Muscle of arm (tissue), 12 donors: ENCODE data around the gene C20orf96. TPM values are rescaled to one million over a fixed set of nuclear protein-coding genes. Genes with fewer than 3 reads are reported as not detected.

ENCODE experiments used
- DNase-seq: peaks from one replicate; pipeline ENCODE4 v3.0.0-alpha.2; 2013
- polyA plus RNA-seq, 12 donors: library from polyadenylated mRNA; unstranded; fragments of 120-200 nt; gene quantifications; one replicate each; pipeline ENCODE4 v1.2.1, GENCODE V29; 2013; ENCODE audit not compliant: insufficient read length in 12 of 12

Gene C20orf96
- polyA plus RNA-seq, 12 donors = 8.2 to 18.4 (median 11.2) TPM; not detected in 1

DNA sequence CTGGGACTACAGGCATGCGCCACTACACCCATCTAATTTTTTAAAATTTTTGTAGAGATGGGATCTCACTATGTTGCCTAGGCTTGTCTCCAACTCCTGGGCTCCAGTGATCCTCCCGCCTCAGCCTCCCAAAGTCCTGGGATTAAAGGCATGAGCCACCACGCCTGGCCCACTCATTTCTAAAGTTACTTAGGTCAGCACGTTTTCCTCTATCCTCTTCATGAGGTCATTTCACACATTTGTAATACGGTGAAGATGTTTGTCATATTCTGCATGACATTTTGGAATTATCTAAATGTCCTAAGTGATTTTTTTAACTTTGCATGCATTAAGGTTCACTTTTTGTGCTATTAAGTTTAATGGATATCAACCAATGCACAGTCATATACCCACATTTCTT lies 22.9 kb upstream of the C20orf96 start:
- no peak for DNase-seq

DNA sequence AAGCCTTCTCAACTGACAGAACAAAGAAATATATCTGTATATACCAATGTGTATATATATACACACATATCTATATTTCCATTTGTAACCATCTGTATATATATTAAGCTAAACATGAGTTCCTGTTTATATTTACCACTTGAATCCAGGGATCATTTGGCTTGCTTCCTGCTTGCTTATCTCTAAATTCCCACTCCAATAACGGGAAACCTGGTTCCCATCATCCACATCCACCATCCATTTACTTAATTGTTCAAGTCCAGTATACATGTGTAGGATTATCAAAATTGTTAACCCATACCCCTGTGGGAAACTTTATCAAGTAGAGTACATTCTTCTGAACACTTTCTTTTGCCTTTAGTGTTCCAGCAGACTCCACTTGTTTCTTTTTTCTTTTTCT lies 22.3 kb upstream of the C20orf96 start:
- no peak for DNase-seq

DNA sequence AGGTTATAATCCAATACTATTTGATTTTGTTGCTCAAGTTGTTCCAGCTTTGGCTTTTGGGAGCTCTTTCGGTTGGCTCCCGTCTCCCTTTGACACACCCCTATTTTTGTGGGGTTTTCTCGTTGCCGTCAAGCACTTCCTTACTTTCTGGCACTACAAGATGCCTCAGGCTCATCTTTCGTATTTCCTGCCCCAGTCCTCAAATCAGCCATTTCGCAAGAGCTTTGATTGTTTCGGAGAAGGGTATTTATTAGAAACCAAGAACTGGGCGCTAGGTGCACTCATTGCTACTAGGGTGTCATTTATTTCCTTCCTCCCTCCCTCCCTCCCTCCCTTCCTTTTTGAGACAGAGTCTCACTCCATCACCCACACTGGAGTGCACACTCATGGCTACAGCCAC lies 21.5 kb upstream of the C20orf96 start:
- DNase-seq = no peak

DNA sequence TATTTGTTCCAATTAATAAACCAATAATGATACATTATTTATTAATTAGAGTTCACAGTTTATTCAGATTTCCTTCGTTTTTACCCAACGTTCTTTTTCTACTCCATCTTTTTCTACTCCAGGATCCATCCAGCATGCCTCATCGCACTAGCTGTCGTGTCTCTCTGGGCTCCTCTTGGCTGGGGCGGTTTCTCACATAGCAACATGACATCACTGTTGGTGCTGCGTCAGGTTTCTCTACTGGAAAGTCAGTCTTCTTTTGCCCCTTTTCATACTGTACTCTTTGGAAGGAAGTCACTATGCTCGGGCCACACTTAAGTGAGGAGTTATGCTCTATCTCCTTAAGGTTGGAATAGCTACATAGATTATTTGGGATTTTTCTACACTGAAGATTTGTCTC lies 21.1 kb upstream of the C20orf96 start:
- no peak for DNase-seq

DNA sequence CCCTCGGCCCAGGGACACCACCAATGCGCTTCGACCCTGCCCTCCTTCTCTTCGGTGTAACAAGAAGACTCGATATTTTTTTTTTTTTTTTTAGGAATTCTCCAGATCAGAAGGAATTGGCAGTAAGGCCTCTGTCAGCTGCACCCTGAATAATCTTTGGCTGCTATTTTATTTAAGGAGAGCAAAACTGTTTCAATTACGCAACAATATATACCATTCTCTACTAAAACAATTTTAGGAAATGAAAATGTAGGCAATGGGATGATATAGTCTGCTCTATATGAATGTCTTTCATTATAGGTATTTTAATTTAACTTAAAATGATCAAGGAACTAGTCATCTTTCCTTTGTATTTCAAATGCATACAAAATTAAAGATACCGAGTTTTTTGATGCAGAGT lies 20.1 kb upstream of the C20orf96 start:
- DNase-seq = no peak

DNA sequence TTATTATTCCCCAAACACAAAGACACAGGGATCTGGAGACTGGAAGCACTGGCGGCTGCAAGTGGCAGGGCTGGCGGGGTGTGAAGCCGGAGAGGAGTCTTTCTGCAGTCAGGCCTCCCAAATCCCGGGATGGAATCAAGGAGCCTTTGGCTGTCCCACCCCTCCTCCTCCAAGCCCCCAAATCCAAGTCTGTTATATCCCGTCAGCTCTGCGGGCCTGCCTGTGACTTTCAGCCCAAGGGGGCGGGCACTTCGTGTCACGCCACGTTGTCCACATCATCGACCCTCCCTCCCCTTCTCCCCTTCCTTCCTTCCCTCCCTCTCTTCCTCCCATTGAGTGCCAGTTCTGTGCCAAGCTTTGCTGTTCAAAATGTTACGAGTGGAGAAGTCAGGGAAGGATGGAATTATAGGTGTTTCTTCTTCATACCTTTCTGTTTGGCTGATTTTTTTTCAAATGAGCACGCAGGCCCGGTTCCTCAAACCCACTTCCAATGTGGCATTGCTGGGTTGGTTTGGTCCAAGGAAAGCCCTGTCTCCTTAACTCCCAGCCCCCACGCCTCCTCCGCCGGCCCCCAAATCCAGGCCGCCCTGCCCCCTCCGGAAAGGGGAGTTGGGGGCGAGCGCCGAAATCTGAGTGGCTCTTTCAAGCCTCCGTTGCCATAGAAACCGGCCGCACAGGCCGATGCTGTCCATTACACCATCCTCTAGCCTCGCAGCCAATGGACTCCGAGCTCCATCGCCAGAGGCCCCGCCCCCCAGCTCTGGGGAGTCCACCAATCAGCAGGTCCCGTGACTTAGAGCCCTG lies 19.5 kb upstream of the C20orf96 start:
- peak; percentile 99 for DNase-seq

DNA sequence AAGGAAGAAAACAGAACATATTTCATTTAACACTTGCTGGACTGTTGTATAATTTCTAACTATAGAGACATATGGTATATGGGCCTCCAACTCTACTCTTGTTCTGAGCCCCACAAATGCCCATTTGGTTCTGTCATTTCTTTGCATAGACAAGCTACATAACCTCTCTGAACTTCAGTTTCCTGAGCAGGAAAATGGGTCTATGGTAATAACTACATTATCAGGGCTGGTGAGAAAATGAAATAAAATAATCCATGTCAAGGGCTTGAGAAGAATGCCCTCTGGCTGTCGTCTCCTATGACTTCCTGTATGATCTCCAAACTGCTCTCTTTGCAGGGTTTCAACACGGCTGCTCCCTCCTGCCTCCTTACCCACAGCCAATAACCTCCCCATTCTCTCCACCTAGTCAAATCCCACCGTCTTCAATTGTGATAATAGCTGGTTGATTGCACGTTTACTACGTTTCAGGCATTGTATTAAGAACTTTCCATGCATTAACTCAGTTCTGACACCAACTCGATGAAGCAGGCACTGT lies 18.8 kb upstream of the C20orf96 start:
- DNase-seq = no peak

DNA sequence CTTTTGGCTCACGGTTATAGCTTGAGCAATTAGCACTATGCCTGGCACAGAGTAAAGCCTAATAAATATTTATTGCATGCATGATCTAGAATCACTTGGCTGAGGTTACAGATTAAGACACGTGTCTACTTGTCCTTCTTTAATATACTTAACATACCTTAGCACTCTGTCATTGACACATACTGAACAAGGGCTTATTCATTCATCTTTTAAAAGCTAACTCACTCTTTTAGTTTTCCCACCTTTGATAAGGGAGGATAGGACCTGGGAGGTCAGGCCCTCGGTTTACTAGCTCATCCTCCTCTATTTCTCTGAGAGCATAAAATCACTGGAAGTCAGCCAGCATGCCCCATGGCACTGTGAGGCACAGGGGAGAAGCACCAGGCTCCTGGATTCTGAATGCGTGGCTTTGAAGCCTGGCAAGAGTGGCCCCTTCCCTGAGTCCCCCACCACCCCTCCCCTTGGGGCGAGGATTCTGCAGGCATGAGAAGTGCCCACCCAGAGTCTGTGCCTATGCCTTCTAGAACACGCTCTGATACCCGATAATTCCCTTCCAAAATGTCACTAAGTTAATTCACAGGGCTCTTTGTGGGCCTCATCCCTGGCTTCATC lies 18.0 kb upstream of the C20orf96 start:
- no peak for DNase-seq

DNA sequence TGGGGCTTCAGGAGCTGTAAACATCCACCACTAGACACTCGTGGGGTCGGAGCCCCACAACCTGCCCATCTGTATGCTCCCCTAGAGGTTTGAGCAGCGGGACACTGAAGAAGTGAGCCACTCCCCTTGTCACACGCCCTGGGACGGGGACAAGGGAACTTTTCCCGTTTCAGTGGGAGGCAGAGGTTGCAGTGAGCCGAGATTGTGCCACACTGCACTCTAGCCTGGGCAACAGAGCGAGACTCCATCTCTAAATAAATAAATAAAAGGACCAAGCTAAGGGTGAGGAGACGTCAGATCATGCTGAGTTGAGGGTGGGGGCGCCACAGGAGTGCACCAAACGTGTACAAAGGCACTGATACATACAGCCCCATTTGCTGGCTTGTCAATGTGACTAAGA lies 15.2 kb upstream of the C20orf96 start:
- DNase-seq = no peak

DNA sequence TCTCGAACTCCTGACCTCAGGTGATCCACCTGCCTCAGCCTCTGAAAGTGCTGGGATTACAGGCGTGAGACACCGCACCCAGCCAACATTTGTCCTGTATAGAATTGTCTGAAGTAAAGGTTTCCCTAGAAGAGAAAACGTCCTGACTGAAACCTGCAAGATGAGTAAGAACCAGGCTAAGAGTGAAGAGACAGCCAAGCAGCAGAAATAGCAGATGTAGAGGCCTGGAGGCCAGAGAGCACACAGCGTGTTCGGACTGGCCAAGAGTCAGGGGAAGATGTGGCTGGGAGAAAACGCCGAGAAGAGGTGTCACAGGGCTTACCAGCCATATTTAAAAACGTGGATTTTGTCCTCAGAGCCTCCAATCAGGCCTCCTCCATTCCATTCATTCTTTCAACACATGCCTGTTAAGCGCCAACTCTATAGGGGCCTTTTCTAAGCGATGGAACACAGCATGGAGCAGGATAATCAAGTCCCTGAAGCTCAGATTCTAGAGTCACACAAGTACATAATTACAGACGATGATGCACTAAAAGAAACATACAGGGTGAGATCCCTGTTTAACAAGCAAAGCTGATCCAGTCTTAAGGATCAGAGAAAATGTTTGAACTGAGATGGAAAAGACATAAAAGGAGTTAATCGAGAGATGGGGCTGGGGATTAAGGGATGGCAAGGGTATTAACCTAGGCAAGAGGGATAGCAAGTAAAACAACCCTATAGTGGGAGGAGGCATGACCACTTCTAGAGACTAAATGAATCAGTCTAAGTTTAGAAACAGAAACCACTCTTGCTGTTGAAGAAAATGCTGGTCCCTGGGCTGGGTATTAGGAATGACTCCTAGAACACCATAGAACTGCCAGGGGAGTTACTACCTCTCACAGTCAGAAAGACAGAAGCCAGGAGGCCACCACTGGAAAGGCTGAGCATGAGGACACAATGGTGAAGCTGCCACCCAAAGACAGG lies 11.6 kb upstream of the C20orf96 start:
- no peak for DNase-seq

DNA sequence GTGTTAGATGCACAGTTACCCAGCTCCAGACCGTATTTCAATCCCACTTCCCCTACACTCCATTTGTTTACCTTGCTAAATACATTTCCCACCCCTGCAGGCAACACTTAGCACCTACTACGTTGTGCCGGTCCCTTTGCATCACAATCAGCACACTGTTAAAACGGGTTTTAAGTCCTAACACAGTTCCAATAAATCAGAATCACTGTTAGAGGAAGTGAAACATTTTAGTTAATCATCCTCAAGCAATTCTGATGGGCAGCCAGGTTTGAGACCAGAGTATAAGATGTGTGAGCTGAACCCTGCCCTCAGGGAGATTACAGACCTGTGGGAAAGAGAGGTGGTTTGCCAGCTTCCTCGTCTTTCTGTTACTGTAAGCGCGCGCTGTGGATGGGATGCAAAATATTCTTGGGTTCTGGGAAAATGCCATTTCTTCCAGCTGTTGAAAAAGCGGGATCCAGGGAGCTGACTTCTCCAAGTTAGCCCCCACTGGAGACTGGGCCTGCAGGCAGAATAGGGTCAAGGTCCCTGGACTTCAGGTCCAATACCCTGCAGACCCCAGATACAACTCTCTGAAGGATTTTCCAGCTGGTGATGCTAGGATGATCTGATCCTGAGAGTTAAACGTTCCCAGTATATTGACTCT lies 9.9 kb upstream of the C20orf96 start:
- DNase-seq = peak; percentile 42

DNA sequence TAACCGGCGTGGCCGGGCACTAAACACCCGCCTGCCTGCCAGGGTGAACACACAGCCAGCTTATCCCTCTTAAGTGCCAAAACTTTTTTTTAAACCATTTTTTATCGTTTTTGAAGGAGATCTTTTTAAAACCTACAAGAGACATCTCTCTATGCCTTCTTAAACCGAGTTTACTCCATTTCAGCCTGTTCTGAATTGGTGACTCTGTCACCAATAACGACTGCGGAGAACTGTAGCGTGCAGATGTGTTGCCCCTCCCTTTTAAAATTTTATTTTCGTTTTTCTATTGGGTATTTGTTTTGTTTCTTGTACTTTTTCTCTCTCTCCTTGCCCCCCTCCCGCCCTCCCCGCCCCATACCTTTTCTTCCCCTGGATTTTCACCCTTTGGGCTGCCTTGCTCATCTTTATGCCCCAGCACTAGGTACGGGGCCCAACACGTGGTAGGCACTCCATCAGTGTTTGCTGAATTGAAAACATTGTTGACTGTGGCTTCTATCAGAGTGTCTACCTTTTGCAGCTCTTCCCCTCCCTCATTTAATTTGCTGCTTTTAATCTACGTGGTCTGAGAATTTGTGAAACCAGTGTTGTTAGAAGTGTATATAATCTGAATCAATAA lies 8.3 kb upstream of the C20orf96 start:
- DNase-seq = no peak

DNA sequence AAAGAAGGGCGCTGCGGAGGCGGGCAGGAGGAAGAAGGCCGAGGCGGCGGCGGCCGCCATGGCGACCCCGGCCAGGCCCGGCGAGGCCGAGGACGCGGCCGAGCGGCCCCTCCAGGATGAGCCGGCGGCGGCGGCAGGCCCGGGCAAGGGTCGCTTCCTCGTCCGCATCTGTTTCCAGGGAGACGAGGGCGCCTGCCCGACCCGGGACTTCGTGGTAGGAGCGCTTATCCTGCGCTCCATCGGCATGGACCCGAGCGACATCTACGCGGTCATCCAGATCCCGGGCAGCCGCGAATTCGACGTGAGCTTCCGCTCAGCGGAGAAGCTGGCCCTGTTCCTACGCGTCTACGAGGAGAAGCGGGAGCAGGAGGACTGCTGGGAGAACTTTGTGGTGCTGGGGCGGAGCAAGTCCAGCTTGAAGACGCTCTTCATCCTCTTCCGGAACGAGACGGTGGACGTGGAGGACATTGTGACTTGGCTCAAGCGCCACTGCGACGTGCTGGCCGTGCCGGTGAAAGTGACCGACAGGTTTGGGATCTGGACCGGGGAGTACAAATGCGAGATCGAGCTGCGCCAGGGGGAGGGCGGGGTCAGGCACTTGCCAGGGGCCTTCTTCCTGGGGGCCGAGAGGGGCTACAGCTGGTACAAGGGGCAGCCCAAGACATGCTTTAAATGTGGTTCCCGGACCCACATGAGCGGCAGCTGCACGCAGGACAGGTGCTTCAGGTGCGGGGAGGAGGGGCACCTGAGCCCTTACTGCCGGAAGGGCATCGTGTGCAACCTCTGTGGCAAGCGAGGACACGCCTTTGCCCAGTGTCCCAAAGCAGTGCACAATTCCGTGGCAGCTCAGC lies 7.6 kb upstream of the C20orf96 start:
- peak; percentile 77 for DNase-seq

DNA sequence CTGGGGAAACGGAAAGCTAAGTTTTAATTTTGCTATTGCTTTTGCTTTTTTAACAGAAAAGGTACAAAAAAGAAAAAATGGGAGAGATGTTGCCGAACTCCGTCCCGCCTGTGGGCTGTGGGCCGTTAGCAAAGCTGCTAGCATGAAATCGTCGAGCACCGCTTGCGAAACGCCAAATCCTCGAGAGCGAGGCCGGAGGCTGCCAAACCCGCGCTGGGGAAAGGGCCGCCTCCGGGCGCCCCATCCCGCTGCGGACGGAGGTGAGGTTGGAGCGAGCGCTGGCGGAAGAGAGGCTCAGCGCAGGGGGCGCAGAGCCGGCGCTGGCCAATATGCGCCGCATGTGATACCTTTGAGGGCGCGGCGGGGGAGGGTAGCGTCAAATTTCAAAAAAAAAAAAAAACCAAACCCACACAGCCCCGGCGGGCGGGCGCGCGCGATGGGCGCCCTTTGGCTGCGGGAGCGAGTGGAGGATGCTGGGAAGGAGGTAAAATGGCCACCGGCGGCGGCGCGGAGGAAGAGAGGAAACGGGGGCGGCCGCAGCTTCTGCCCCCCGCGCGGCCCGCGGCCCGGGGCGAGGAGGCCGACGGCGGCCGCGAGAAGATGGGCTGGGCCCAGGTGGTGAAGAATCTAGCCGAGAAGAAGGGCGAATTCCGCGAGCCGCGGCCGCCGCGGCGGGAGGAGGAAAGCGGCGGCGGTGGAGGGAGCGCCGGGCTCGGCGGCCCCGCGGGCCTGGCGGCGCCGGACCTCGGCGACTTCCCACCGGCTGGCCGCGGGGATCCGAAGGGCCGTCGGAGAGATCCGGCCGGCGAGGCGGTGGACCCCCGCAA lies 6.8 kb upstream of the C20orf96 start, which contains the start of gene ZCCHC3:
TSS of gene ZCCHC3 (plus strand) at position 473 of the 827 bp plus-strand sequence. CDS start at position 490, 17 bp downstream.
- DNase-seq = peak; percentile 90

DNA sequence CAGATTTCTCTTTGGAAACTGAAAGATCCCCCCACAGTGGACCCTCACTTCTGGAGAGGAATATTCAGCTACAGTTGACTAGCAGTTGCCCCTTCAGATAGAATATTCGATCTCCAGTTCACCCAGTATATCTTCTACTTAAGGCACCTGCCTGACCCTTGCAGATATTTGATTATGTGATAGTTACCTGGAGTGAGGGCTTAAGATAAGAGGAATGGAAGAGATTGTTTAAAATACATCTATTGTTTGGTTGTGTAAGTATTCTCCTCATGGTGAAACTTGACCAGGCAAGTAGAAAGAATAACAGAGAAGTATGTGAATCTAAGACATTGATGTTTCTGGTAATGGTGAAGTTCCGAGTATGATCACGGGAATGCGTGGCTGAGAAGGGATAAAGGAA lies 5.3 kb upstream of the C20orf96 start:
- DNase-seq = no peak

DNA sequence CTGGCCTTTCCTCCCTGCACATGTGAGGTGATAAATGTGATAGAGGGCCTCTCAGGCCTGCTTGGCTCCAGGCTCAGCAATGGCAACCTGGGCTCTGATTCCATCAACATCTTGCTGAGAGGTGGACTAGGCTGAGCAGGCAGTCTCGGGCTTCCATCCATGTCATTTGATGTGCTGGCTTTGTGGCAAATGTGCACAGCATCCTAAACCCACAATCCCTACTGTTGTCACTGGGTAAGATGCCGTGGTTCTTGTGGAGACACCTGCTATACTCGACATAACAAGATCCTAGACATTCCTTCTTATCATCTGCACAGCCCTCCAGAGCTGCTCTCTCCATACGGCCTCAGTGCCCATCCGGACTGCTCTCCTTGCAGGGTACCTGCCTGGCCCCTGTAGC lies 4.1 kb upstream of the C20orf96 start:
- DNase-seq = no peak

DNA sequence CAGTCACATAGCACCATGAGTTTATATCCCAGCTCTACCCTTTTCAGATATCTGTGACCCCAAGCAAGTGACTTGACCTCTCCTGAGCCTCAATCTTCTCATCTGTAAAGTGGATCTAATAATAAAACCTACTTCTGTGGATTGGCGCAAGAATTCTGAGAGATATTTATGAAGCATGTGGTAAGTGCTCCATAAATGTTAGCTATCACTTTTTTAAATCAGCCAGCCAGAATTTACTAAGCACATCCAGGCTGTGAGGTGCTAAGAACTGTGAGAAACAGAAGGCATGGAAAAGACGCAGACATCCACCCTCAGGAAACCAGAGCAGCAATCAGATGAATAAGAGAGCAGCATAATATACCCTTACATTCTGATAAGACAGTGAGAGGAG lies 862 bp downstream of the C20orf96 start:
- no peak for DNase-seq

DNA sequence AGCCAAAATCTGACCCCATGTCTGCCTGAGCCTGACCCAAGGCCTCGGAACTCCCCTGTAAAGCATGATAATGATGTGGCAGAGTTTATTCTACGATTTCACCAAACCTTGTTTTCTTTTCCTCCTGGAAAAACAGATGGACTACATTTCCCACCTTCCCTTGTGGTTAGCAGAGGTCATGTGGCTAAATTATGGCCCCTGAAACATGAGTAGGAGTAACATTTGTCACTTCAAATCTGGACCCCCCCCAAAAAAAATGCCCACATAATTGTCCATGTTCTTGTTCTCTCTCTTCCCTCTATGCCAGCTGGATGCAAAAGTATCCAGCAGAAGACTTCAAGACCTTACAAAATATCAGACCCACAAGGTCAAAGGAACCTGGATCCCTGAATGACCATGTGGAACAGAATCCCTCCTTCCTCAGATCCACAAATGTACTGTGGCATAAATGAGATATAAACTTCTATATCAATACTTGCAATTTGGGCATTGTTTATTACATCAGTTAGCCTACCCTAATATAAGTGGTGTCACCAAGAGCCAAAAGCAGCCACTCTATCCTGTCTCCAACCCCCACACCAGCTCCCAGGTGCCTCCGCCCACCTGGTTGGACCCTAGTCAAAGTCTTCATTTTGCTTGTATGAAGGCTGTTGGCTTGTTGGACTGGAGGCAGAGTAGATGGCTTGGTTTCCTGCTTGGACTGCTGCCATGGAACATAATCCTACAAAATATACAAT lies 1.4 kb downstream of the C20orf96 start:
- DNase-seq = no peak
